ENCODE results near the gene ZNF839.
"Not testable (repeated sequence)": the region's sequence is repeated elsewhere in the genome, so short reads cannot be mapped to it uniquely, and the experiment has no call there.

ZNF839 gene

DNA sequence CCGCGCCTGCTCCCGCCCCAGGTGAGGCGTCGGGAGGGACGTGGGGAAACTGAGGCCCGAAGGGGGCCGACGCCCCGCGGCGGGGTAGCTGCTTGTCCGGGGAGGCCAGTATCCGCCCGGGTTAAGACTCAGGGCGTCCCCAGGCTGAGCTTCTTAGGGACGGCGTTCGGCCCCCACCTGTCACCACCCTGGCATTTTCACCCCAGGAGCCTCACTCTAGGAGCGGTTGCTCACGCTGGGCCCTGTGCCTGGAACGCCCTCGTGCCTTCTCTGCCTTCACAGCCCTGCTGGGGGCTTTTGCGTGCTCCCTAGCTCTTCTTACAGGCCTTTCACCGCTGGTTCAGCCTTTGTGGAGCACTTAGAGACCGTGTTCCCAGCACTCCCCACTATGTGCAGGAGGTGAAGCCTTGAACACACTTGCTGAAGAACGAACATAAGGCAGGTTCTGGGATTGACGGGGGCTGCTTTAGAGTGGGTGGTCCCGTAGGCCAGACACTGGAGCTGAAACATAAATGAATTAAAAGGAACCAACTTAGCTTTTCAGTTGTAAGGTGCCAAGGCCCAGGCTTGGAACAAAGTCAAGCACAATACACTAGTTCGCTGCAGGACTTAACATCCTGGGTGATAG, 601 bp downstream of the ZNF839 start:
- POLR2A ChIA-PET, result interaction anchor here (0.5 to 1.8 kb wide), 9 partner anchors 9 to 694 kb away, joined by 3 to 7 read pairs (median 3); partner anchors contain the start of genes CINP, MOK and TECPR2
- CTCF ChIA-PET, result interaction anchor here (1.0 kb wide), 1 partner anchor 223 kb away, joined by 3 read pairs; no protein-coding TSS in a partner anchor
- 0 out of 2 replicates have a peak, but pooled peaks have one; percentile 18 for TF ChIP-seq L3MBTL2 (conservative IDR thresholded peaks at IDR 0.05)
- no peak for TF ChIP-seq ZNF384 (IDR thresholded peaks at IDR 0.05)
- peak; percentile 40 for DNase-seq (ENCODE audit: extremely low spot score)

DNA sequence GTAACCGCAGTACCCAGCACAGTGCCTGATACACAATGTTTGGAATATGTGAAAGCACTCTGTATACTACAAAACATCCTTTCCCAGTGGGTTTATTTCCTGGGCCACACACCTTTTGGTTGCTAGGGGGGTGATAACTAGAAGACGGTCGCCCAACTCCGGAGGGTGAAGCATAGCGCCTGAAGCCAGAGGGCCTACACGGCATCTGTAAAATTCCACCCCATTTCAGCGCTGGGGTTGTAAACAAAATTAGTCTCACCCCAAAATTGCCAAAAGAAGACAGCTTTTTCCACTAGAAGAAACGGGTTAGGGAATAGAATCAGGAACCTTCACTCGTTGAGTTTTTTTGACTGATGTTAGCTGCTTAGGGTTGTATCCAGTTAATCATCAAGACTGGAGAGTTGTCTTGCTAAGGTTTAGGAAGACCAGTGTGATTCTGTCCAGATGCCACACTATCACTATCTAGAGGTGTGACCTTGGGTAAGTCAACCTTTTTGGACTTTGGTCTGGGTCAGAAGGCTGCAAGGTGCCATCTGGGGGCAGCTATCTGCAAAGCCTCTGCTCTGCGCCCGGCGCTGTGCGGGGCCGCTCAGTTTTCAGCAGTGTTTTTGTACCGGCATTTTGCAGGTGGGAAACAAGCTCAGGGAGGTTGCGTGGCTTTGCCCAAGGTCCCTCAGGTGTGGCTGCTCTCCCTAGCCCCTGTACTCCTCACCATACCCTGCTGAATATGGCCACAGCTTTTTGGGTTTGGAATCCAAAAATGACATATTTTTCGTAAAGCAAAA, 1.3 kb downstream of the ZNF839 start:
- DNase-seq (ENCODE audit: extremely low spot score), result no peak
- CTCF ChIA-PET, result interaction anchor here (1.0 kb wide), 1 partner anchor 224 kb away, joined by 3 read pairs; no protein-coding TSS in a partner anchor
- TF ChIP-seq SUZ12 (IDR thresholded peaks at IDR 0.05), result no peak
- no peak for TF ChIP-seq FOXM1 (IDR thresholded peaks at IDR 0.05; ENCODE audit: borderline replicate concordance)
- no peak for TF ChIP-seq BHLHE40 (IDR thresholded peaks at IDR 0.05; ENCODE audit: borderline replicate concordance)
- no peak for TF ChIP-seq ARNT (IDR thresholded peaks at IDR 0.05)
- no peak for TF ChIP-seq ZNF384 (IDR thresholded peaks at IDR 0.05)
- no peak for TF ChIP-seq FOXA1 (IDR thresholded peaks at IDR 0.05)
- POLR2A ChIA-PET, result interaction anchor here (0.6 to 1.8 kb wide), 7 partner anchors 8 to 188 kb away, joined by 3 to 7 read pairs (median 3); partner anchors contain the start of gene MOK

DNA sequence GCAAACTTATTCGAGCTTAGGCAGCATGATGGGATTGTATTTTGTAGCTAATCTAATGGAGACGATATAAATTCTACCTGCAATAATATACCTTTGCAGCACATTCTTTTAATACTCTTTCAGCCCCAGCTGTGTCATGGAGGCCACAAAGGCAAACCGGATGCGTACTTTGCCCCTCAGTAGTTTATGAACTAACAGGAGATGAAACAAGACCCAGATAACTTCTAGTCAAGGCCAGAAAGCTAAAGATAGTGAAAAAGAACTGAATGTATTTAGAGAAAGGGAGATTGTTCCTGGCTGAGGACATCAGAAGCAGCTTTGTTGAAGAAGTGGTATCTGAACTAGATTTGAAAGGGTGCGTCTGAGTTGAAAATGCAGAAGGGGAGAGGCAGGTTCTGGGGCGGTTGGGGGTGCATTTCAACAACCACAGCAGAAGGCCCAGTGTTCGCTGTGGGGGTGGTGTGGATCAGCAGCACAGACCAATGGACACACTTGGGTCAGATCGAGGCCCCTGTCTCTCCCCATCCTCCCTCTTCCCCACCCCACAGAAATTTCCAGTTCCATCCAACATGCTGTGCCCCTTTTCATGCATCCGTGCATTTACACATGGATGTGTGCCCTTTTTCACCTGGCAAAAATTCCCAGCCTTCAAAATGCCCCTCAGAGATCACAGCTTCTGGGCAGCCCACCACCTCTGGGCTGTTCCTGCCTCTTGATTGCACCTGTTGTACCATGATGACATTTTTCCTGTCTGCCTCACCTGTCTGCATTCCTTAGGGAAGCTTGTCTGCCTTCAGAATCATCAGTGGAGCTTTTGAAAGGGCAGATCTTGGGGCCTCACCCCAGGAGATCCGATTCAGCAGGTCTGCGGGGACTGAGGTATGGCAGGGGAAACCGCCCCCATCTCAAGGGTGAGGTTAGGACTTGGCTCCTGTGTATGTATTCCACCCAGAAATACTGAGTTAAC, 2.2 kb downstream of the ZNF839 start:
- POLR2A ChIA-PET, result interaction anchor here (0.6 to 1.6 kb wide), 3 partner anchors 11 to 187 kb away, joined by 3 to 4 read pairs (median 3); no protein-coding TSS in a partner anchor
- CTCF ChIA-PET, result no interaction called here
- TF ChIP-seq SP1 (IDR thresholded peaks at IDR 0.05) (no peak), ELF4 (IDR thresholded peaks at IDR 0.05) (no peak), NFRKB (IDR thresholded peaks at IDR 0.05) (no peak), LEF1 (IDR thresholded peaks at IDR 0.05; ENCODE audit: borderline replicate concordance) (no peak), FOXK2 (IDR thresholded peaks at IDR 0.05) (no peak), FOXM1 (IDR thresholded peaks at IDR 0.05; ENCODE audit: borderline replicate concordance) (no peak), HDGF (IDR thresholded peaks at IDR 0.05; ENCODE audit: borderline replicate concordance) (no peak), ZNF384 (IDR thresholded peaks at IDR 0.05) (no peak), SUZ12 (IDR thresholded peaks at IDR 0.05) (no peak), TARDBP (IDR thresholded peaks at IDR 0.05) (no peak), FOXA1 (IDR thresholded peaks at IDR 0.05) (no peak), CTBP1 (IDR thresholded peaks at IDR 0.05; ENCODE audit: borderline replicate concordance) (no peak), ARNT (IDR thresholded peaks at IDR 0.05) (no peak)
- TF ChIP-seq, protein P1, sequence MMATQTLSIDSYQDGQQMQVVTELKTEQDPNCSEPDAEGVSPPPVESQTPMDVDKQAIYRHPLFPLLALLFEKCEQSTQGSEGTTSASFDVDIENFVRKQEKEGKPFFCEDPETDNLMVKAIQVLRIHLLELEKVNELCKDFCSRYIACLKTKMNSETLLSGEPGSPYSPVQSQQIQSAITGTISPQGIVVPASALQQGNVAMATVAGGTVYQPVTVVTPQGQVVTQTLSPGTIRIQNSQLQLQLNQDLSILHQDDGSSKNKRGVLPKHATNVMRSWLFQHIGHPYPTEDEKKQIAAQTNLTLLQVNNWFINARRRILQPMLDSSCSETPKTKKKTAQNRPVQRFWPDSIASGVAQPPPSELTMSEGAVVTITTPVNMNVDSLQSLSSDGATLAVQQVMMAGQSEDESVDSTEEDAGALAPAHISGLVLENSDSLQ (IDR thresholded peaks at IDR 0.05), result no peak
- no peak for DNase-seq (ENCODE audit: extremely low spot score)

DNA sequence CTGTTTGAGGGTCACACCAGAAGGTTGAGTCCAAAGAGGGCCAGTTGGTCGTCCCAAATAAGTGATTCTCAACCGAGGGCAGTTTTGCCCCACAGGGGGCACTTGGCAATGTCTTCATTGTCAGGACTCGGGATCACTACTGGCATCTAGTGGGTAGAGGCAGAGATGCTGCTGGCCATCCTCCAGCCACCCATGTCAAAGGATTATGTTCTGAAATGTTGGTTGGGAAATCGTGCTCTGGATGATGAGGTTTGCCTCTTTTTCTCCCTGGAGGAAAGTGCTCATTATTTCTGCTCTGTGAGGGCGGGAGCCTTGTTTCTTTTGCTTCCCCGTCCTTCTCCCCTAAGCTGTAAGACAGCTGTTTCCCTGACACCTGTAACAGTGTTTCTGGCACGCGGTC, 3.6 kb downstream of the ZNF839 start:
- ChIA-PET POLR2A (no interaction called here), CTCF (no interaction called here)
- DNase-seq (ENCODE audit: extremely low spot score), result no peak
- TF ChIP-seq, protein P1 (IDR thresholded peaks at IDR 0.05), result no peak
- TF ChIP-seq SP1 (IDR thresholded peaks at IDR 0.05) (no peak), ARNT (IDR thresholded peaks at IDR 0.05) (no peak), SUZ12 (IDR thresholded peaks at IDR 0.05) (no peak), LEF1 (IDR thresholded peaks at IDR 0.05; ENCODE audit: borderline replicate concordance) (no peak), BHLHE40 (IDR thresholded peaks at IDR 0.05; ENCODE audit: borderline replicate concordance) (no peak), CTBP1 (IDR thresholded peaks at IDR 0.05; ENCODE audit: borderline replicate concordance) (no peak), FOXM1 (IDR thresholded peaks at IDR 0.05; ENCODE audit: borderline replicate concordance) (no peak), FOXK2 (IDR thresholded peaks at IDR 0.05) (no peak)

DNA sequence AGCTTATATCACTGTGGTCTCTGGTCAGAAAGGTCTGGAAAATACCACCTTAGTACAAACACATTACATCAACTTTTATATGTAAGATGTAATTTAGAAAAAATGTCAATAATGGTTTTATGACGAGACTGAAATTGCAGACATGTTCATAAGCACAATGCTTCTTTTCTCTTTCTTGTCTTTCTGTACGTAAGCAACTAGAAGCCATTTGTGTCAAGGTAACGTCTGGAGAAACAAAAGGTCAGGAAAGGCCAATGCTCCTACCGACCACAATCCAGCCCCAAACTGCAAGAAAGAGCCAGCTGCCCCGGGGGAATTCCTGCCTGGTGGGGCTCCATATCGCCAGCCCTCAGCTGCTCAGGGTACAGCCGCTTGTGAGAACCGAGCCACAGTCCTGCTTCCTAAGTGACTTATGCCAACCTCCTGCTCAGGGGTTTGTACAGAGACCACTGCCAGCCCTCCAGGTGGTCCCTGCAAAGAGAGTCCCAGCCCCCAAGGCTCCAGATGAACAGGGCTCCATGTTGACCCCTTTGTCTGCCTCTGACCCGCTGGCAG, 6.3 kb downstream of the ZNF839 start:
- DNase-seq (ENCODE audit: extremely low spot score), result no peak
- ChIA-PET CTCF (no interaction called here), POLR2A (no interaction called here)
- TF ChIP-seq LEF1 (IDR thresholded peaks at IDR 0.05; ENCODE audit: borderline replicate concordance) (no peak), SUZ12 (IDR thresholded peaks at IDR 0.05) (no peak), FOXM1 (IDR thresholded peaks at IDR 0.05; ENCODE audit: borderline replicate concordance) (no peak), ZNF384 (IDR thresholded peaks at IDR 0.05) (no peak), FOXA1 (IDR thresholded peaks at IDR 0.05) (no peak), FOXK2 (IDR thresholded peaks at IDR 0.05) (no peak), ELF4 (IDR thresholded peaks at IDR 0.05) (no peak), ARNT (IDR thresholded peaks at IDR 0.05) (no peak), TARDBP (IDR thresholded peaks at IDR 0.05) (no peak)

DNA sequence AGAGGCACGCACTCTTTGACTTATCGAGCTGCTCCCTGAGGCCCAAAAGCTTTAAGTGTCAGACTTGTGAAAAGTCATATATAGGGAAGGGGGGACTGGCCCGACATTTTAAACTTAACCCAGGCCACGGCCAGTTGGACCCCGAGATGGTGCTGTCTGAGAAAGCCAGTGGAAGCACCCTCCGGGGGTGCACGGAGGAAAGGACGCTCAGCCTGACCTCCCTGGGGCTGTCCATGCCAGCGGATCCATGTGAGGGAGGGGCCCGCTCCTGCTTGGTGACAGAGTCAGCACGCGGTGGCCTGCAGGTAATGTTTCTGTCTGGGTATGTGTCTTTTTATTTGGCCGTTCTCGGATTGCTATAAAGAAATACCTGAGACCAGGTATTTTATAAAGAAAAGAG, 7.0 kb downstream of the ZNF839 start:
- POLR2A ChIA-PET, result no interaction called here
- TF ChIP-seq ZNF384 (IDR thresholded peaks at IDR 0.05), result no peak
- no peak for TF ChIP-seq SP1 (IDR thresholded peaks at IDR 0.05)
- no peak for TF ChIP-seq L3MBTL2 (conservative IDR thresholded peaks at IDR 0.05)
- TF ChIP-seq SUZ12 (IDR thresholded peaks at IDR 0.05), result no peak
- TF ChIP-seq FOXM1 (IDR thresholded peaks at IDR 0.05; ENCODE audit: borderline replicate concordance), result no peak
- TF ChIP-seq ARNT (IDR thresholded peaks at IDR 0.05), result no peak
- TF ChIP-seq FOXK2 (IDR thresholded peaks at IDR 0.05), result no peak
- TF ChIP-seq HDGF (IDR thresholded peaks at IDR 0.05; ENCODE audit: borderline replicate concordance), result no peak
- no peak for TF ChIP-seq TARDBP (IDR thresholded peaks at IDR 0.05)
- no peak for DNase-seq (ENCODE audit: extremely low spot score)
- CTCF ChIA-PET, result no interaction called here

DNA sequence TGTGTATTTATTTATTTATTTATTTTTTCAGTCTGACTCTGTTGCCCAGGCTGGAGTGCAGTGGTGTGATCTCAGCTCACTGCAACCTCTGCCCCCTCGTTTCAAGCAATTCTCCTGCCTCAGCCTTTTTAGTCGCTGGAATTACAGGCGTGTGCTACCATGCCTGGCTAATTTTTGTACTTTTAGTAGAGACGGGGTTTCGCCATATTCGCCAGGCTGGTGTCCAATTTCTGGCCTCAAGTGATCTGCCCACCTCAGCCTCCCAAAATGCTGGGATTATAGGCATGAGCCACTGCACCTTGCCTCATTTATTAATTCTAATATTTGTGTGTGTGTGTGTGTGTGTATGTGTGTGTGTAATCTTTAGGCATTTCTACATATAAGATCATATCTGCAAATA, 9.8 kb downstream of the ZNF839 start:
- DNase-seq (ENCODE audit: extremely low spot score); CTCF ChIA-PET: not testable (repeated sequence)
- POLR2A ChIA-PET, result interaction anchor here (2.4 kb wide), 1 partner anchor 9 kb away, joined by 7 read pairs; the partner anchor contains the start of gene ZNF839

Data from HEK293T (cell line).